Activated CD8-positive, alpha-beta memory T cell treated with anti-CD3 and anti-CD28 coated beads, Interleukin-2, amount 50 U/mL, for 48 hours (primary cell): Measurements from ENCODE around the gene PTCHD4.

Experiments
- DNase-seq: peaks from one replicate; pipeline ENCODE4 v3.0.0-alpha.2; 2020

The PTCHD4 gene

DNA sequence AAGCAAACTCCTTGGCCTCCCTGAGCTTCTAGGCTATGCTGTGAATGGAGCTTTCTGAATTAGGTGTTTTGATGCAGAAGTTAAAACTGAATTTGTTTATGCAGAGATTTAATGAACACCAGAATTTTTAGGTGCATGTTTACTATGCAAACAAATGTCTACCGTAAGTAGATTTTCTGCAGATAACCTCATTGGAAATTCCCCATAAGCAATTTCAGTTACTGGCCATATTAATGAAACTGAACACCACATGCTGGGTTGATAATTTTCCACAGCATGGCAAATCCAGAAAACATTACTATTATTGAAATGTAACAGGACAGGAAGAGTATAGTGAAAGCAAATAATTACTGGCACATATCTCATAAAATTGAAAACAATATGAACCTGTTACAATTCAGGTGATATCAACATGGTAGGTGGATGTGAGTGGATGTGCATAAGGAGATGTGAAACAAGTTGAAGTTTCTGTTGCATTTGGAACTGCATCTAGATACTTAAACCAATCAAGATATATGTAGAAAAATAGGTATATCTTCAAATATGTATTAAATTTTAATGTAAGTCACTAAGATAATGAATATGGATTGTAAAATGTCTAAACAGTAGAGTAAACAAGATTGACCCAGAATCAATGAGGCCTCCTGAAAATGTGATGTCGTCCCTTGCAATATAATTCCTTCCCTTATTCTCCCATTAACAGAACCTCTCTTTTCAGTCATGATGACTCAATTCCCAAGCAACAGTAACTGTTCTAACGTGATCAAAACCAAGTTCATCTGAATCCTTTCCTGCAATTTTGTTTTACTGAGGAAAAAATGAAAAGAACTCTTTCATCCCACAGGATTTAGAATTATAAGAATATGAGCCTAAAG lies 11.0 kb downstream of the PTCHD4 start:
- no peak for DNase-seq

DNA sequence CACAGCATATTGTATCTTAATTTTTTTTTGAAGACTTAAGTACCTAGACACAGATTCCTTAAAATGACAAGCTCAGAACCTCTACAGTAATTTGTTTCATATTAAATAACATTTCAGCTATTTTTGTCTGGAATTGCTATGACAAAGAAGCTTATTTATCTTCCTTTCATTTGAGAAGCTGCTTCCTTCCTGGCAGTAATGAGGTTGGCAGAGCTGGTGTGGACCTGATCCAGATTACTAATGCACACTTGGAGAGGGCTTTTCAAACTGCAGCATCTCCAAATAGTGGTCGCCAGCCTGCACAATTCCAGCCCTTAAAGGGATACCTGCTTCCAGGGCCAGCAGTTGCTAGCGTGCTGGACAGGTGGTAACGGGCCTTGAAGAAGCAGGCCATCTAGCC lies 12.1 kb downstream of the PTCHD4 start:
- DNase-seq: no peak

DNA sequence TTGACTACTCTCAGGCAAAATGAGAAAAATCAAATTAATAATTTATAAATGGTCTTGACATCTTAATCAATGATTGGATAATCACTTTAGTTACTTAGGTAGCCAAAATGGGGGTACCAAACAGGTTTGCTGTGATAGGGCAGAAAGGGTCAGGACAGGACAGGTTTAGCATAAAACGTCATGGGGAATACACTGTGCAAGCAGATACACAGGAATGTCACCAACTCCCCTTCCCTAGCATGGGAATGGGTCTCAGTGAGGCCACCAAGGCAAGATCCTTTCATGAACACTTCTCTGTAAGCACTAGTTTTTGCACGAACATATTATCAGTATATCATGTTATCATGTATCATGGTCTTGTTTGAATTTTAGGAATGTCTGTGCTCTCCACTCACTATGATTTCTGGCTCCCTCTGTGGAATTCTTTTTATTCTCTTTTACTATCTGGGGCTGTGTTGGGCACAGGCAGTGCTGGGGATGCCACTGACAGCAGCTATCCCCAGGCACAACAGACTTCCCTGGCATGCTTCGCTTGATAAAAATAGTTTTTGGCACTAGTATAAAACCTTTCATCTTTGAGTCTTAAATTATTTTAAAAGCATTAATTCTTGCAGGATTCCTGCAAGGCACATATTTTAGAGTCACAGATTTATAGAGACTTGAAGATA lies 18.3 kb downstream of the PTCHD4 start:
- no peak for DNase-seq

DNA sequence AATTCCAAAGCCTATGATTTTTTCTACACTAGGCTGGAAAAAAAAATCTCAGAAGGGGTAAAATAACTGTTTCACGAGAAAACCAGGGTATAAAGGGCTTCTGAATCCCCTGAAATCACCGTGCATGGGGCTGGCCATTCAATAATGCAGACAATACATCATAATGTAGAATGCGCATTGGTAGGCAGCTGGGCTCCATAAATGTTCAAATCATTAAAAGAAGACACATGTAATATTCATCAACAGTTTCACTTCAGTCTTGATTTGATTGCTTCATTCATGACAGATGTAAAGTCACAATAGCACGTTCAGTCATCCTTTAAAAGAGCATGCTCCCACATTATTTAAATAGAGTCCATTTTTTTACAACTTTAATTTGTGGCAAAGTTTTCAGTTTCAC lies 20.5 kb downstream of the PTCHD4 start:
- DNase-seq: no peak

DNA sequence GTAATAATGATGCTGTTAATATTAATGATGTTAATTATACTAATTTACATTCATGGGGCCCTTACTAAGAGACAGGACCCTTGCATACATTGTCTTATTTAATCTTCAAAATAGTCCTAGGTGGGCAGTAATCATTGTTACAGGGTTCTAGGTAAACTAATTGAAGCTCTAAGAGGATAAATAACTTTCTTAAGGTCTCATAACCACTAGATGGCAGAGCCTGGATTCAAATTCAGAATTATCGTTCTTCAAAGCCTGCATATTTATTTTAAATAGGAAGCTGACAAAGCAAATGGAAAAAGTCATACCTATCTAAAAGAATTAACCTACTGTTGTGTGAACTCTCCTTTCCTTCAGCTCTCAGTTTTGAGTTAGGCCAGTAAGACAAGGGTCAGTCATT lies 23.5 kb downstream of the PTCHD4 start:
- no peak for DNase-seq

DNA sequence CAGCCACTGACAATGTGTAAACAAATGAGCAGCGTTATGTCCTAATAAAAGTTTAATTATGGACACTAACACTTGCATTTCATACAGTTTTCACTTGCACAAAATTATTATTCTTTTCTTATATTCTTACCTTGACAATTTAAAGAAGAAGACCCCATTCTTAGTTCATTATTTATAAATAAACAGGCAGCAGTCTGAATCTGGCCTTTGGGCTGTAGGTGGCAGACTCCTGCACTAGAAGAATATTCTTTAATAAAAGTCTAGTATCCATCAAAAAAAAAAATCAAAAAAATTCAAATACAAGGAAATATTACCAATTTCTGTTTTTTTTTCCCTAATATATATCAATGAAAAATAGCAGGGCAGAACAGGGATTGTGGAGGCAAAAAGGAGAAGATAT lies 24.8 kb downstream of the PTCHD4 start:
- DNase-seq: no peak

DNA sequence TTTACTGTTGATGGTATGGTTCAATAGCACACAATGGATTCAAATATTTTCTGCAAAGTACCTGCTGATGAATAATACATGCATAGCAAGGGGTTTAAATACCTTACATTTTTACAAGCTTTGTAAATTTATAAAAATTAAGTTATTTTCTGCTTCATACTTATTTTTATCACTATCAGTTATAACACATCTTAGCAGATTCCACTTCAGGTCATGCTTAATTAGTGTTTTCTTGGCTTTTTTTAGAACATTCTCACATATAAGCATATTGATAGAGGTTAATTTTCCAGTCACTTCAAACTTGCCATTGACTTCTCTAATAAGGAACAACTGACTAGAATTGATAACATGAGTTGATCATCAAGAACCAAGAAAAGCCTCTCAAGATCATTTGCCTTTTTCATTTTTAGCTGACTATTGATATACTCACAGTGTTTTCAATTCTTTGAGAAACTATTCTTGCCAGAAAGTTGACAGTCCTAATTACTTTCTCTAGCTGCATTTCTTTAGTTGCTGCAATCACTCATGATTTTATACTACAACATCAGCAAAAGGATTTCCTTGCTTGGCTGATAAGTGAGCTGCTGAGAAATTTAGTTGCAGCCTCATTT lies 25.8 kb downstream of the PTCHD4 start:
- no peak for DNase-seq

DNA sequence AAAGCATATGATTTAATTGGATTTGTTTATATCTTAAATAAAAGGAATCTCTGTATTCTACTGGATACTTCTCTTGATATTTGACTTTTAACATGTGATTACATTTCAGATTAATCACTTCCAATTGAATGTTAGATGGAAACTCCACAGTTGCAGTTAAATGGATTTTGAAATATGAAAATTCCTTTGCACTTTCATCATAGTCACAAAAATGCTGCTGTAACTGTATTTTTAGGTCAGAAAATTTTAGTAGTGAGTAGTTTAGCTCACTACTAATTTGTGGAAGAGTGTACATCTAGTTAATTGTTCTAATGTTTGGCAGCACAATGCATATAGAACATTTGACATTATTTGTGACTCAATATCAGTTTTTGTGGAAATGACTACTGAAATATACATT lies 26.8 kb downstream of the PTCHD4 start:
- DNase-seq: no peak

DNA sequence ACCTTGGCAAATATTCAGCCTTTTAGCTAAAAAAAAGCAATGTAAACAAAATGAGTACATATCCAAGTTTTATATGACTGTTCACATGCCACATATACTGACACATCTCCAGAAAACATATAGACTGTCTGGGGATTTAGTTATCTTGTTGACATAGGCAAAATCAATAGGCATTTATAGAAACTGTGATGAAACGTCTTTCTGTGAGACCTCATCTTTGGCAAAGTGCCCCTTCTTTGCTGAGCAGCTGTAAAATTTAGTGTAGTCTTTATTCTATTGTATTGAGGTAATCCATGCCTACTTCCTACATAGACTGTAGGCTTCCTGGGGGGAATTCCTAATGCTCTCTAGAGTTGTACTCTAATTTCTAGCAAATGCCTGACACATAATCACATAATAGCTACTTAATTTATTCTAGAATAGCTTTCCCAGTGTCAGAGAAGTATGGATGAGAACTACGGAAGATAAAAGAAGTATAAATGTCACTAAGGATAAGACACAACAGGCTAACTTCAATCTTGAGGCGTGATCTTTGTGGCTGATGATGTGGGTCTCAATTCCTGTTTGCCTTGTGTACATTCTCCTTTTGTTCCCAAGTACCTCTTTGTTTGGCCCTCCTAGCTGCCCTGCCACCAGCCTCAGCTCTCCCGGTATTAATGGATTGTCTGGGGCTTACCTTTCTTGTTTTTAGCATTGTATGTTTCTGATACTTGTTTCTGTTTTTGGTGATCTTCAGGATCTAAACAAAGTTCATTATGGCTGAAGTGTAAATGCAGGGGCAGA lies 30.6 kb downstream of the PTCHD4 start:
- no peak for DNase-seq

DNA sequence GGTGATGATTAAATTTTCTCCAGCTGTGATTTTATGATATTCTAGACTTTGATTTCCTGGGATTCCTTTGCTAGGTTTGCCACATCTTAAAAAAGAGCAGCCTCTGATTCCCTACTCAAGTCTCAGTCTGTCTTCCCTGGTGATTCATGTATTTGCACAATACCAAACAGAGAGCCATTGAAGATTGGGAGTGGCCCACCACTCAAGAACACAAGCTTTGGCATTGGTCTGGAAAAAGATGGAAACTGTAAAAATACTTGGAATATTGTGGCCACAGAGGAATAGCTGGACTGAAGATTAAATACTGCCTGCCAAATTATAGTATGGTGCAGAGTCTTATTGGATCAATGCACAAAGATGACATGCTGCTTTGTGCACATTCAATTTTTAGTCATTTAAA lies 32.9 kb downstream of the PTCHD4 start:
- DNase-seq: no peak

DNA sequence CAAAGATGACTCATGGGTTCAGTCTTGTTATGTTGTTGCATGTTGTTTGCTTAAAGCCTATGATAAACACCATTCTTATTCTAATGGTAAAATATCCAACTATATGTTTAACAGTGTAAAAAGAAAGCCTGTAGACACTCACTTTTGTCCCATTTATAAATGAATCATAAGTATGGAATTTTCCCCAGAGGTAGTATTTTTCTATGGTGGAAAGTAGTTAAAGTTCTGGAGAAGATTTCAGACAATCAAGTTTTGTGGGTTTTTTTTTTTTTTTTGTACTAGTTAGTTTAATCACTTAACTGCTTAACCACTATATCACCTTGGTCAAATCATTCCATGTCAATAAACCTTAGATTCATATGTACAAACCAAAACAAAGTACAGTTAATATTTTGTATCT lies 35.8 kb downstream of the PTCHD4 start:
- DNase-seq: no peak

DNA sequence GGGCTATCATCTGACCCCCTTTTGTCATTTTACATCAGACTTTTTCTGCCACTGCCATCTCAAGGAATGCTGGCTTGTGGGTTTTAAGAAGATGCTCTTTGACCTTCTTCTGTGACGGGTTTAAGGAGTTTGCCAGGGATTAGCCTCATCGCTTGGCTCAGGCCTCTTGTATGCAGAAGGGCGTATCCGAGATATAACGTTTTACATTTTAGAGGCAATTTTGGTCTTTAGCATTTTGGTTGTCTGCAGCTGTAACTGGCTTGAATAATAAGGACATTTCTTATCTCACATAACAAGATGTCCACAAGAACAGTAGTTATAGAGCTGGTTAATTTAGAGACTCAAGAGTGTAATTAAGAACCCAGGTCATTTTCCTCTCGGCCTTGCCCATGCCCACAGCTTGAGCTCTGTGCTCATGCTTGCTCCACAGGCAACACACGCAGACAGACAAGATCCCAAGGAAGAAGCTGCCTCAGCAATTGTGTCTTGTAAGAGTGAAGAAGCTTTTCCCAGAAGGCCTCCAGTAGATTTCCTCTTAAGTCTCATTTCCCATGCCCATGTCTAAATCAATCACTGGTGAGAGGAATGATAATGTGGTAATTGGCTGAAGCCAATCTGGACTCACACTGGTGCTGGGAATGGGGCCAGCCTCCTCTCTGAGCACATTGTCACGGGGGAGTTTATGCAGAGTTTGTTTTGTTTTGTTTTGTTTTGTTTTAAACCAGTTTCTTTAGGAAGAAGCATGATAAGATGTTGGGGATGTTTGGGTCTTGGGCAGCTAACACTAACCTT lies 36.8 kb downstream of the PTCHD4 start:
- no peak for DNase-seq

DNA sequence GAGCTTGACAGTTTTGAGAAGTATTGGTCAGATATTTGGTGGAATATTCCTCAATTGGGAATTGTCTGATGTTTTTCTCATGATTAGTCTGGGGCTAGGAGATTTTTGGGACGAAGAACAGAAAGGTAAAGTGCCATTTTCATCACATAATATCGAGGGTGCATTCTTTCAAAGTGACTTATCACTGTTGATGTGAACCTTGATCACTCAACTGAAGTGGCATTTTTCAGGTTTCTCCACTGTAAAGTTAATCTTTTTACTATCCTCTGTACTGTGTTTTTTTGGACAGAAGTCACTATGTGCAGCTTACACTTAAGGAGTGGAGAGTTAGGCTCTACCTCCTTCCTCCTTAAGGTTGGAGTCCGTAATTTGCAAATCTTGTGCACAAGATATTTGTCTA lies 39.2 kb downstream of the PTCHD4 start:
- no peak for DNase-seq

DNA sequence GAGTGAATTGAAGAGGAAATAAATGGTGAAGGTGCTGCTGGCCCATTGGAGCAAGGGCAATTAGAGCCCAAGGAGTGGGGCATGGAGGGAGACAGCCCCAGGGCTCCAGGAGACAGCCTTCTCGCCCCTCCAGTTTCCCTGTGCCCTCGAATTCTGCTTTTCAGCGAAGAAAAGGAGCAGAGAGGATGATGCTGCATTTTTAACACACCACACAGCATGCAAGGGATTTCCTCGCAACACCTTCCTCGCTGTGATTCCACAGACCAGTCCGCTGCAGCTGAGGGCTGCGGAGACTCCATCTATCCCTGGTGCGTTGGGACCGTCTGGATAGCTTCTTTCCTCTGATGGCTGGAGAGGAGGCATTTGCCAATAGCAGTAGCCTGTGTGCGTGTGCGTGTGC lies 41.7 kb downstream of the PTCHD4 start:
- DNase-seq: no peak

DNA sequence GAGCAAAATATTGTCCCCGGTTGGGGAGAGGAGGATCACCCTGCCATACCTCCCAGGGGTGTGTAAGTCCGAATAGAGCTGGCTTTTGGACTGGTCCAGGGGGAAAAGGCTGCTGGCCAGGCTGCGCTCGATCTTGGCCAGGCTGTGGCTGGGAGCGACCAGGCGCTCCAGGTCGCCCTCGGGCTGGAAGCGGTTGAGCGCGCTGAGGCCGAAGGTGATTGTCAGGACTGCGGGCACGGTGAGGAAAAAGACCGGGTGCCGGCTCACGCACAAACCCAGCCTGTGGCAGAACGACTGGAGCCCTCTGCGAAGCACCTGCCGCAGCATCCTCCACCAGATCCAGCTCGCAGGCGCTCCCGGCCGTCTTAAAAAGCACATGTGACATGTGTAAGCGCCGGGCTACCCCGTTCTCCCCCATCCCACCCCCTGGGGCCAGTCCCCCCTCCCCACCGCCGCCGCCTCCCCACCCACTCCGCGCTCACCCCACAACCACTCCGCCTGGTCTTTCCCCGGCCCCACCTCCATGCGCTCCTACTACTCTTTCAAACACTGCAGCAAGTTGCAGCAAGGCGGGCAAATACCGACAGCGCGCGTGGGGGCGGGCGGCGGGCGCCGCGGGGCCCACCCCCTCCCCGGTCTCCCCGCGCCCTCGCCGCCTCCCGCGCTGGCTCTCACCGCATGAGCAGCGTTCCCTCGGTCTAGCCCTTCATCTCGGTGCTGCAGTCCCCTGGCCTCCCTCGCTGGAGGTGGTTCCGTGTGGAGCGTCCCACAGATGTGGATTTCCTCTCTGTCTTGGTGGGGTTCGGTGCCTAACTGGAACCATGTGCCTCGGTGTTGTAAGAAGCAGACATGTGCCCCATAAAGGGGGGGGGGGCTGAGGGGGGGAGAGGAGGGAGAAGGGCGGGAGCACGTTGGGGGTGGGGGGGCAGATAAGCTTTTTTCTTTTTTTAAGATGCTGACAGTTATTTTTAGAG lies 42.4 kb downstream of the PTCHD4 start:
- no peak for DNase-seq

DNA sequence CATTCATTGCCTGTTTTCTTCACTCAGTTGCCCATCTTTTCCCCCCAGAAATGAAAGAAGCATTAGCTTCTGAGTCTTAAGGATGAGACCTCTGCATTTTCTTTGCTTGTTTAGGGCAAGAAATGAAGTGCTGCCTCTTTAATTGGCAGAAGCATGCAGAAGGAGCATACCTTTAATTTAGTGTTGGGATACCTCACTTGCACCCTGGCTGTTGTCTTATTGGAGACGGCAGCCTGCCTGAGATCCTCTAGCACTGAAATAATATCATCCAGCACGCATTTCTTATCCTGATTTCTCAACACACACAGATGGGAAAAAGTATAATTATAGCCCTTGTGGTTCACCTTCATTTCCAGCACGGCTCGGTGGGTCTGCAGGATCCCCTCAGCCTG lies 43.1 kb downstream of the PTCHD4 start:
- DNase-seq: no peak

DNA sequence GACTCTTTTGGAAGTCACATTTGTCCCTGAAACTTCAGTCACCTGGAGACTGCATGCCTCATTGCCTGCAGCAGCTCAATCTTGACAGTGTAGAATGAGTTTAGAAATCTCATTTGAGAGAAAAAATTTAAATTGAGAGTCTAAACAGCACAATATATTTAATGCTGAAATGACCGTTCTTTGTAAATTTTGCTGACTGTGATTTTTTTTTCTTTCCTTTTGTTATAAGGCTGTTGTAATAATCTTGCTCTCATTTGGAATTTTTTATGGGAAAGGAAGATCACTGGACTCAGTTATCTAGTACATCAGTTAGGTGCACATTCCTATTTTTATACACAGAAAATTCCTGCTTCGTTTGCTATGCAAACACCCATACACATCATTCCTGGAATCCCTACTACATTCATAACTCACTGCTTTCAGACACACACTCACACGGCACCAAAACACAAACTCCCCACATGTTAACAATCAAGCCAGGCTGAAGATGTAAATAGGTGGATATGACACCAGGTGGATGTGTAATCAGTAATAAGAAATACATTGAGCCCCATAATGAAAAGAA lies 43.8 kb downstream of the PTCHD4 start:
- DNase-seq: no peak

DNA sequence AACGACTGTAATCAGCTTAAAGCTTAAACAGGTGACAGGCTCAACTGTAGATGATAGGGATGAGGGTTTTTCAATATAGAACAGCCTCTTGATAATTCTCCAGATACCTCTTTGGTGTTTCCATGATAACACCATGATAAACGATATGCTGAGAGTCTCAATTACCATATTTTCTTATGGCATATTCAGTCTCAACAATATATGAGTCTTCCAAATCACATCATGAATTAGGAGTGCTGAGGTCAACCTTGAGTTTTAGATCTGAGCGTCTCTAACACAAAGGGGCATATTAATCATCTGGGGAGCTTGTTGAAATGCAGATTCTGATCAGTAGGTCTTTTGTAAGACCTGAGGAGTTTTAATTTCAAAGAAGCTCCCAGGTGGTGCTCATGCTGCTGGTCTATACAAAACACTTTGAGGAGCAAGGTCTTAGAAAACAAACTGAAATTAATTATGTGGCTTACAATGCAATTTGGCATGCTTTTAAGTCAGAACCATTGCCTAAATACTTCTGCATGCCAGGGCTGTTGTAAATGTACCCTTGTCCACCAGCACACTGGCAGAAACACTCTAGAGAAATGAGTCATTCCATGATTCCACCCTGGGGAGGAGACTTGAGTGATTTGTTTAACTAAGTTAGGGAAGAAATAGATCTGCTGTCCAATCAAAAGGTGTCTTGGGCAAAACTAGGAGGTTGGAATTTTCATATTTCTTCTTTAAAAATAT lies 49.6 kb downstream of the PTCHD4 start:
- DNase-seq: no peak
